BJ (cell line): ENCODE data around the gene GAPDH. TPM values are rescaled to one million over a fixed set of nuclear protein-coding genes. Genes with fewer than 3 reads are reported as not detected.
A peak's percentile ranks its signal among the peaks of the same experiment; 100 is the strongest.

Source experiments
- CTCF ChIA-PET: fragments of 350-600 bp; formaldehyde crosslinking; extraction: SDS; loops from one replicate; lab custom pipeline; 2021; ENCODE audit warnings: antibody characterized with exemption, inconsistent platforms; lab: Yijun Ruan, JAX
- POLR2A ChIA-PET: fragments of 300-600 bp; sonication (Branson Sonifier 250); formaldehyde crosslinking; extraction: SDS; loops from one replicate; lab custom pipeline; 2021; ENCODE audit warnings: antibody characterized with exemption; lab: Charles Lee
- DNase-seq: peaks from one replicate; pipeline ENCODE4 v3.0.0-alpha.2; 2011; ENCODE audit warnings: low read depth
- H3K27me3 ChIP-seq: 2 replicates; pipeline ENCODE4 v1.6.0; 2011; ENCODE audit warnings: low read length; ENCODE audit not compliant: control insufficient read depth, insufficient read depth
- H3K36me3 ChIP-seq: 2 replicates; pipeline ENCODE4 v1.5.1; 2011; ENCODE audit warnings: low read length; ENCODE audit not compliant: control insufficient read depth, insufficient read depth
- H3K4me3 ChIP-seq: 2 replicates; pipeline ENCODE4 v1.5.1; 2011; ENCODE audit warnings: low read depth, mild to moderate bottlenecking, control low read depth, low read length
- polyA plus RNA-seq: library from polyadenylated mRNA; depleted of rRNA; stranded (reverse); fragments of >200 nt; gene quantifications from 2 replicates; pipeline ENCODE4 v1.2.3, GENCODE V29; 2011
- TF ChIP-seq, protein P1 (sequence below): IDR thresholded peaks from 2 replicates; pipeline ENCODE4 v1.5.1; 2011; ENCODE audit warnings: low read depth, mild to moderate bottlenecking, control low read depth, inconsistent platforms, low read length, moderate library complexity; ENCODE audit not compliant: insufficient read depth

Gene GAPDH
- polyA plus RNA-seq, 1 experiment: 18,709 TPM

DNA sequence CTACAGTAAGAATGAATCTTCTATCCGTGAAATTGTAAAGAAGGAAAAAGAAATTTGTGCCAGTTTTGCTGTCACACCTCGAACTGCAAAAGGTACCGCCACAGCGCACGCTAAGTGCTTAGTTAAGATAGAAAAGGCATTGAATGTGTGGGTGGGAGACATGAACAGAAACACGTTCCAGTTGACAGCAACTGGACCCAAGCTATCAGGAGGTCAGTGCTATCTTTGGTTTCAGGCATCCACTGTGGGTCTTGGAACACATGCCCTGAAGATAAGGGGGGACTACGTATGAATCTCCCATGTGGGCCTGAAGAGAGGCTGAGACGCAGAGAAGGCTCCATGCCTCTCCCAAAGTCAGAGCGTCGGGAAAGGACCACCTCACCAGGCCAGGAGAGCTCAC, 11.7 kb downstream of the GAPDH start:
- Histone ChIP-seq H3K4me3 (no peak overlapping the region), H3K36me3 (peaks cover 14% of the 10 kb centered on the region), H3K27me3 (no peaks in the 10 kb centered on the region)
- ChIA-PET CTCF (interaction anchor here (3.3 to 15.4 kb wide), 2 partner anchors 8 kb away, joined by 16 to 157 read pairs; partner anchors contain the start of gene GAPDH), POLR2A (no interaction called here)
- no peak for DNase-seq
- TF ChIP-seq, protein P1, sequence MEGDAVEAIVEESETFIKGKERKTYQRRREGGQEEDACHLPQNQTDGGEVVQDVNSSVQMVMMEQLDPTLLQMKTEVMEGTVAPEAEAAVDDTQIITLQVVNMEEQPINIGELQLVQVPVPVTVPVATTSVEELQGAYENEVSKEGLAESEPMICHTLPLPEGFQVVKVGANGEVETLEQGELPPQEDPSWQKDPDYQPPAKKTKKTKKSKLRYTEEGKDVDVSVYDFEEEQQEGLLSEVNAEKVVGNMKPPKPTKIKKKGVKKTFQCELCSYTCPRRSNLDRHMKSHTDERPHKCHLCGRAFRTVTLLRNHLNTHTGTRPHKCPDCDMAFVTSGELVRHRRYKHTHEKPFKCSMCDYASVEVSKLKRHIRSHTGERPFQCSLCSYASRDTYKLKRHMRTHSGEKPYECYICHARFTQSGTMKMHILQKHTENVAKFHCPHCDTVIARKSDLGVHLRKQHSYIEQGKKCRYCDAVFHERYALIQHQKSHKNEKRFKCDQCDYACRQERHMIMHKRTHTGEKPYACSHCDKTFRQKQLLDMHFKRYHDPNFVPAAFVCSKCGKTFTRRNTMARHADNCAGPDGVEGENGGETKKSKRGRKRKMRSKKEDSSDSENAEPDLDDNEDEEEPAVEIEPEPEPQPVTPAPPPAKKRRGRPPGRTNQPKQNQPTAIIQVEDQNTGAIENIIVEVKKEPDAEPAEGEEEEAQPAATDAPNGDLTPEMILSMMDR: no peak

DNA sequence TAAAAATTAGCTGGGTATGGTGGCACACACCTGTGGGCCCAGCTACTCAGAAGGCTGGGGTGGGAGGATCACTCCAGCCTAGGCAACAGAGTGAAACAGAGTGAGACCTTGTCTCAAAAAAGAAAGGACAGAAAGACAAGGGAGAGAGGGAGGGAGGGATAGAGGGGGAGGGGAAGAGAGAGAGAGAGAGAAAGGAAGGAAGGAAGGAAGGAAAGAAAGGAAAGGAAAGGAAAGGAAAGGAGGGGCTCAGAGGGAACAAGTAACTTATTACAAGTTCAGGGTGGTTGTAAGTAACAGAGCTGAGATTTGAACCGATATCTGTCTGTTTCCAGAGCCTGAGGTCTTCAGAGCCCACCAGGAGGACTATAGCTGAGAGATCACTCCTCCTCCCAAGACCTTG, 13.2 kb downstream of the GAPDH start:
- TF ChIP-seq, protein P1: no peak
- CTCF ChIA-PET: interaction anchor here (1.3 to 15.4 kb wide), 2 partner anchors 10 to 82 kb away, joined by 3 to 157 read pairs; partner anchors contain the start of gene GAPDH
- Histone ChIP-seq H3K27me3 (no peaks in the 10 kb centered on the region), H3K4me3 (peak overlapping the region; percentile 30), H3K36me3 (peaks cover 10% of the 10 kb centered on the region)
- no peak for DNase-seq
- POLR2A ChIA-PET: no interaction called here

DNA sequence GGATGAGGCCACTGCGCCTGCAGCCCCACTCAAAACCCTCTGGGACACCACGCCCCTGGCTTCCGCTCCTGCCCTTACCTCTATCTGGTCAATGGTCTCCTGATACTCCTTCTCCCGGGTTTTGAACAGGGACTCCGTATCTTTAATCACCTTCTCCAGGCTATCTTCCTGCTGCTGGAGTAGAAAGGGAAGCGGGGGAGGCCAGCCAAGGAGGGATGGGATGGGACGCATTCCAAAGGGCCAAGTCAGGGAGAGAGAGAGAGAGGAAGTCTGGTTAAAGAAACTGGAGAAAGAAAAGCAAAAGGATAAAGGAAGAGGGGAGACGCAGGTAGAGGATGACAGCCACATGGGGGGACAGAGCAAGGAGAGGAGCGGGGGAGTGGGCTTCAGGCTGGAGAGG, 13.7 kb downstream of the GAPDH start:
- TF ChIP-seq, protein P1: no peak
- Histone ChIP-seq H3K27me3 (no peaks in the 10 kb centered on the region), H3K36me3 (peaks cover 8% of the 10 kb centered on the region), H3K4me3 (peak overlapping the region; percentile 30)
- POLR2A ChIA-PET: no interaction called here
- CTCF ChIA-PET: interaction anchor here (1.3 to 15.4 kb wide), 2 partner anchors 10 to 82 kb away, joined by 3 to 157 read pairs; partner anchors contain the start of gene GAPDH
- DNase-seq: no peak

DNA sequence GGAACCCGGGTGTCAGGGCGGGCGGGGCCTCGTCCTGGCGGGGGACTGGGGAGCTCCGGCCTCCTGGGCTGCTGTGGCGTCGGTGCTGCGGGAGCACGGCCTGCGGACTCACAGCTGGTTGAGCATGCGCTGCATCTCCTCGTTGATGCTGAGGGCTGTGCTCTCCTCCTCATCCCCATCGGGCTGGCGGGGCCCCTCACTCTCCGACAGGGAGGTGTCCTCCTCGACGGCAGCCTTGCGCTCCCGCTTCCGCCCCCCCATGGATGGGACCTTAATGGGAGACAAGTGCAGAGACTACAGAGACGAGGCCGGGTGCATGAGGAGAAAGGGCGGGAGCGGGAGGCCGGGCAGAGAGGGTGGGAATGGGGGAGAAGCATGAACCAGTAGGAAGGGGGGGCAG, 14.2 kb downstream of the GAPDH start:
- Histone ChIP-seq H3K27me3 (no peaks in the 10 kb centered on the region), H3K36me3 (peaks cover 7% of the 10 kb centered on the region; the same call in 1 of the 2 replicates), H3K4me3 (no peak overlapping the region)
- TF ChIP-seq, protein P1: no peak
- ChIA-PET POLR2A (interaction anchor here (1.0 to 1.5 kb wide), 4 partner anchors 9 to 15 kb away, joined by 8 to 16 read pairs (median 12); partner anchors contain the start of gene GAPDH), CTCF (interaction anchor here (0.7 to 15.4 kb wide), 3 partner anchors 10 to 12 kb away, joined by 3 to 157 read pairs (median 3); partner anchors contain the start of gene GAPDH)
- no peak for DNase-seq

DNA sequence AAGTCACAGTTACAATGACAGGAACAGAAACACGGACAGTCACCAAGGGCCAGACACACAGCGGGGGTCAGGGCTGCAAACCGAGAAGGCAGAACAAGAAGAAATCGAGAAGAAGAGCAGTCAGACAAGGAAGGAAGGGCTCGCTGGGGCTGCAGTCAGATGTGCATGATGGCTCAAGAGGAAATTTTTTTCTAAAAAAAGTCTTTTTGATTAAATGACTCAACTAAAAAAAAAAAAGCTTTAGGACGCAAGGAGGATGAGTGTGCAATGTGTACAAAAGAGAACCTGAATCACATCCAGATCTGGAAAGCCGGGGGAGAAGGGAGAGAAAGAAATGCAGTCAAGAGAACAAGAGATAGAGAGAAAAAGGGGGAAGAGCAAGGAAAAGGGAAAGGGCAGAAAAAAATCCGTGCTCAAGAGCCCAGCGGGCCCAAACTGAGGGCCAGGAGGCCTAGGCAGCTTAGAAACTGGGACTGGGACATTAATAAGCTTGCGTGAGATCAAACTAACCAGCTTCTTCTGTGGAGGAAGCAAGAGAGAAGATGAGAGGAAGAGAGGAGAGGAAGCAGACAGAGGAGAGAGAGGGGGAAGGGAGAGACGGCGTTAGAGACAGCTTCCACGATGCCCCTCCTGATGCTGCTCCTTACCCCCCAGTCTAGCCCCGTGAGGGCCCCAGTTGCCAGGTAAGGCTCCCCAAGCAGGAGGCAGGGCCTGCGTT, 14.8 kb downstream of the GAPDH start:
- POLR2A ChIA-PET: interaction anchor here (0.6 to 1.5 kb wide), 7 partner anchors 10 to 1387 kb away, joined by 3 to 16 read pairs (median 8); partner anchors contain the start of gene GAPDH
- Histone ChIP-seq H3K4me3 (no peak overlapping the region), H3K36me3 (peaks cover 7% of the 10 kb centered on the region; the same call in 1 of the 2 replicates), H3K27me3 (no peaks in the 10 kb centered on the region)
- CTCF ChIA-PET: interaction anchor here (0.7 to 15.4 kb wide), 4 partner anchors 9 to 16 kb away, joined by 3 to 157 read pairs (median 31); partner anchors contain the start of genes GAPDH and NOP2
- DNase-seq: no peak
- TF ChIP-seq, protein P1: no peak
